Mucosa of gallbladder (tissue), 1 donor: Measurements from ENCODE around the gene MCEE. TPM values are rescaled to one million over a fixed set of nuclear protein-coding genes. Genes with fewer than 3 reads are reported as not detected.
A peak's percentile ranks its signal among the peaks of the same experiment; 100 is the strongest.
"Not testable (repeated sequence)": the region's sequence is repeated elsewhere in the genome, so short reads cannot be mapped to it uniquely, and the experiment has no call there.

Source experiments
- DNase-seq: peaks from one replicate; pipeline ENCODE4 v3.0.0-alpha.2; 2020; ENCODE audit warnings: low spot score
- total RNA-seq: library from RNA; stranded (reverse); gene quantifications from one replicate; pipeline ENCODE4 v1.2.1, GENCODE V29; 2021
- donor health status: DM: no; HTN: no; CAD: no.

Gene MCEE
- 15.8 TPM for total RNA-seq

DNA sequence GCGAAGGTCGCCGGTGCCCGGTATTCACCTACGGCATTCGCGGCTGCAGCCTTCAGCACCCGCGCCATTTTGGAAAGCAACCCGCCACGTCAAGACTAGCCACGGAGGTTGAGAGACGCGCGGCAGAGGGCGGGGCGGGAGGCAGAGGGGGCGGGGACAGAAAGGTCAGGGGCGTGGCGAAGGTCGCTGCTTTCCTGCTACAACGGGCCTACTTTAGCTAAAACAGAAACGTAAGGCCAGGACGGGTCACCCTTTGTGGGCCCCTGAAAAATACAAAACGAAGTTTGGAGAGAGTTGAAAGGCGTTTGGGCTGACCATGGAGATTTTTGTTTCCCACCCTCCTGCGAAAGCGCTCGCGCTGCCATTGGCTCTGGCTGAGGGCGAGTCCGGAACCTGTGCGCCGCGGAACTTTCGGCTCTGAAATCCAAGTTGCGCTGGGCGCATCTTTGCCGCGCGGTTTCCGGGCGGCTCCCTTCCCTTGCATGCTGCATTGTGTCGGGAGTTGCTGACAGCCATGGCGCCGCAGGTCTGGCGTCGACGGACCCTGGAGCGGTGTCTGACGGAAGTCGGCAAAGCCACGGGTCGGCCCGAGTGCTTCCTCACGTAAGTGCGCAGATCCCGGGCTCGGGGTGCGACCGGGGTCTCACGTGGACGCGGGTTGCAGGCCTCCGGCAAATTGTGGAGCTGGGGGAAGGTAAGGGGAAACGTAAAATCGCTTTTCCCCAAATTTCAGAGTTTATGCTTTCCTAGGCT, at the start of gene MCEE, which contains the start of gene MPHOSPH10:
TSS of gene MCEE (minus strand) at position 78 of the 753 bp plus-strand sequence. CDS start at position 68, 10 bp downstream.
TSS of gene MPHOSPH10 (plus strand) at position 483 of the 753 bp plus-strand sequence. CDS start at position 515, 32 bp downstream.
- DNase-seq, result peak; percentile 91

DNA sequence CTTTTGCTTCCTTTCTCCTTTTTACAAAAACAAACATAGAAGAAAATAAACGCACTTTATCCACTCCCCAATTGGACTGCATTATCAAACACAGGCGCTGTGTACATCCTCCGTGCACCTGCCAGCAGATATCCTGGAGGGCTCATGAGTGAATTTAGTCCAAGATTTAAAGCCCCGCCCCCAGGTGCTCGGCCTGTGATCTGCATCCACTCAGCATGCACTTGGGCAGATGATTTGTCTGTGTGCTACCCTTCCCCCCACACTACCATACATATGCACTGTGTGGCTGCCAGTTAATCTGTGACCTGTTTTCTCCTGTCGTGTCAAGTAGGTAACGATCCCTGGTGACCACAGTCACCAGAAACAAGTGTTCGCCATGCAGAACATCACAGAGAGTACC, 48.8 kb upstream of the MCEE start:
- not testable (repeated sequence) for DNase-seq

DNA sequence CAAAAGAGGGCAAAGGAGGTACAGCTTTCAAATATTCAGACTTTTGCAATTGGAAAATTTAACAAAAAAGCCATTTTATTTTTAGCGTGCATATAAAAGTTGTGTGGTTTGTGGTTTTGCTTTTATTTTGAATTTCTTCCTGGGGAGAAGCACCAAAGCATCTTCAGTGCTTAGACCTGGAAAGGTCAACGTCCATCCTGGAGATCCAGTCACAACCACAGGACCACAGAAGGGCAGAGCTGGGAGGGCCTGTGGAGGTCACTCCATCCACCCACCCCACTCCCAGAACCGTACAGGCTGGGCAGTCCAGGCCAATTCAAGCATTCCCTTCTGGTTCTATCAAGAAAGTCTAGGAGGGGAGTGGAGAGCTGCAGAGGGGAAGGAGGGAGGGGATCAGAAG, 44.2 kb upstream of the MCEE start:
- DNase-seq, result no peak

DNA sequence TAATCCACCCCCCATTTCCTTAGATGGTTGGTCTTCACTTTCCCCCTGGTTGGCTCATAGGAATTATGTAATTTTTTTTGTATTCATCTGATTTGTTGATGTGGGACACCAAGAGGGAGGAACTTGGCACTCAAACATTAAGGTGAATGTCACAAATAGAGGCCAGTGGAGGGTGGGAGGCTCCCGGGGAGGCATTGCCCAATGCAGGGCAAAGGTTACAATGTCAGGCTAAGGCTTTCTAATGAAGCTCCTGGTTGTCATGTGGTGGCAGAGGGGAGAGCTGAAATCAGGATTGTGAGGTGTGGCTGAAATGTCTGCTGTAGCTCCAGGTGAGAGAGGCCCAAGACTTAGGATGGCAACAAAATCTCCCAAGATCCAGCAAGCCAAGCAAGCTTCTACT, 43.1 kb upstream of the MCEE start:
- no peak for DNase-seq

DNA sequence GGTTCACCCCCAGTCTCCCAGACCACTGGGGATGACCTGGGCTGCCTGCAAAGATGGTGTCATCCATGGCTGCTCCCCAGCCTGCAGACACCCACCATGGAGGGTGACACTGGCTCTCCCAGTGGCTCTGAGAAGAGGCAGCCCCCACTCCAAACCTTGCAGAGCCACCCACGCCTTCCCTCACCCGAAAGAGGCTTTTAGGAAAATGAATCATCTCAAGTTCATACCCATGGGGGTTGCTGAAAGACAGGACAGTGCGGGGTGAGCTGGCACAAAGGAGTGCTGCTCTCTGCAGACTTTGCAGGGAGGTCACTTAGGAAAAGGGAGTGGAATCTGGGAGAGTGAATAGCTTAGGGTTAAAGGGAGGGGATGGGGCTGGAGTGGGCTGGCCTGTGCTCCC, 36.8 kb upstream of the MCEE start:
- no peak for DNase-seq

DNA sequence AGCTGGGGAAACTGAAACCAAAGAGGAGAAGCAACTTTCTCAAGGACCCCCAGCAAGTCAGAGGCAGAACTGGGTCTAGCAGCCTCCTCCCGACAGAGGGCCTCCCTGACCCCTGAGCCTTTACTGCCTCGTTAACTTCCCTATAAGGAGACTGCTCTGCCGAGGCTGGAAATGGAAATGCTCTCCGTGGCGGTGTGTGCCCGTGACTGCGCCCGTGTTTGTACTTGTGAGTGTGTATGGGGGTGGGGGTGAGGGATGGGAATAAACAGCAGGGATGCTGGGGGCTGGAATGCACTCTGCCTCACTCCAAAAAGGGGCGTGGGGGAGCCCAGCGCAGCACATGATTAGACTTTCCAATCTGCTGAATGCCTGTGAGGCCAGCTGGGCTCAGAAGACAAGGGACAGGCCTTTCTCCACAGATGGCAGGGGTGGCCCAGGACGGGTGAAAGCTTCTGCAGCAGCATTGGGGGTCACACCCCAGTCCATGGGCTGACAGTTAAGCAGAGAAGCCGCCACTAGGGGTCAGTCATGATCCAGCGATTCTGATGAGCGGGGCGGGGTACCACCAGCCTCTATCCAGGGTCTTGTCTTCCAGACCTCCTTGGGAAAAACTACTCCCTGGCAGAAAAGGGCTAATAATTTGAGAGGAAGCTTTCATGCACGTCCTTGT, 27.2 kb upstream of the MCEE start:
- peak; percentile 17 for DNase-seq

DNA sequence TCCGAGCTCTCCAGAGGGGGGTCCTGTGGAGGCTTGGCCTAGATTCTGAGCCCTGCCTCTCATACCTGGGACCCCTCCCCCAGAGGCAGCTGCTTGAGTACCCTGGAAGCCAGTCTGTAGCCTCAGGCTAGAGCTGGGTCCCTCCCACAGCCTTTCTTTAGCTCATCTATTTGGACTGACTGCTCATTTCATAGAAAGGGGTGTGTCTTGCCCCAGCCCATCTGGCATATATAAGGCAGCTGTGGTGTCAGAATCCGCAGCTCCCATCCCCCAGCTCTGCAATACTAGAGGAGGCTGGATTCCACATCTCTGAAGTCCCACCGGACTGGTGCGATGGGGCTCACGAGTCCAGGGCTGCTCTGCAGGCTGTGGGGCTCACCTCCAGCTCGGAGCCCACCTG, 26.5 kb upstream of the MCEE start:
- DNase-seq, result no peak

DNA sequence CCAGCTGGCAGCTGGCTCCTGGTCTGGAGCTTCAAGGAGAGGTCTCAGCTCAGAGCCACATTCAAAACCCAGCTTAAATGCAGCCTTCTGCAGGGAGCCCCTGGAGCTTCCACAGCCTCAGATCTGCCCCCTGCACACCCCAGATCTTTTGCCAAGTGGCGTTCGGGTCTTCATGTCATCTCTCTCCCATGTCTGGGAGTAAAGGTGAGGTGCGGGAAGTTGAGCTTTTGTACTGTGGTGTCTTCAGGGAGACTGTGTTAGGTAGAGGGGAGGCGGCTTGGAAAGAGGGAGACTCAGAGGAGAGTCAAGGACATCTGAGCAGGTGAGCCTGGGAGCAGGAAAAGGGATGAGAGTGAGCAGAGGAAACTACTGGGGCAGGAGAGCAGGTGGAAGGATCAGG, 25.8 kb upstream of the MCEE start:
- no peak for DNase-seq

DNA sequence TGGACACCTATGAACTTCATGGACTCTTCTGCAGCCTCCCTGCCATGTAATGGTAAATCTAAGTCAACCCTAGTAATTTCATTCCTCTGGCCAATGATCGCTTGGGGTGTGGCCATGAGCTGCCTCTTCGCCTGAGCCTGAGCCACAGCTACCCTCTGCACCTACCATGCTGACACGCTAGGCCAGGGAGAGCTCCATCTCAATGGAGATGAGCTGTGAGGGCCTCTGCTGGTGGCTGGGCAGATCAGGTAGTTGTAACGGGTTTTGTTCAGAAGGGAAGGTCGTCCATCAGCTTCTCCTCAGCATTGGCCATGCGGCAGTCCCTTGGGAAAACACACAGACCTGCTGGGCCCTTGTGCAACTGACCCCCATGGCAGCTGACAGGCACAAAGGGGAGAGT, 24.8 kb upstream of the MCEE start:
- no peak for DNase-seq

DNA sequence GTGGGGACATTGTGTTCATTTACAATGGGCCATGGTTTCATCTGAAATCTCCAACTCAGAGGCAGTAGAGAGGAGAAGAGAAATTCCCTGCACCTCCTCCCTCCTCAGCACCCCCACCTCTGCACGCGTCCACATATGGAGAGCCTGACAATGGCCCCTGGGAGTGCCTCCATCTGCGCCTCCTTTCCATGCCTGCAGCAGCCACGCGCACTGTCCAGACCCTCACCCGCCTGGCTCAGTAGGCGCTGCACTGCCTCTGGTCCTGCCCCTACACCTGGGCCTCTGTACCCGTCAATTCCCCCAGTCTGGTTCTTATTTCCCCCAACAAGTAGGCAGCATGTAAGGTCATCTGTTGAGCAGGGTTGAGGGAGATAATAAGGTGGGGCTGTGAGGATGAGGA, 24.2 kb upstream of the MCEE start:
- DNase-seq, result no peak

DNA sequence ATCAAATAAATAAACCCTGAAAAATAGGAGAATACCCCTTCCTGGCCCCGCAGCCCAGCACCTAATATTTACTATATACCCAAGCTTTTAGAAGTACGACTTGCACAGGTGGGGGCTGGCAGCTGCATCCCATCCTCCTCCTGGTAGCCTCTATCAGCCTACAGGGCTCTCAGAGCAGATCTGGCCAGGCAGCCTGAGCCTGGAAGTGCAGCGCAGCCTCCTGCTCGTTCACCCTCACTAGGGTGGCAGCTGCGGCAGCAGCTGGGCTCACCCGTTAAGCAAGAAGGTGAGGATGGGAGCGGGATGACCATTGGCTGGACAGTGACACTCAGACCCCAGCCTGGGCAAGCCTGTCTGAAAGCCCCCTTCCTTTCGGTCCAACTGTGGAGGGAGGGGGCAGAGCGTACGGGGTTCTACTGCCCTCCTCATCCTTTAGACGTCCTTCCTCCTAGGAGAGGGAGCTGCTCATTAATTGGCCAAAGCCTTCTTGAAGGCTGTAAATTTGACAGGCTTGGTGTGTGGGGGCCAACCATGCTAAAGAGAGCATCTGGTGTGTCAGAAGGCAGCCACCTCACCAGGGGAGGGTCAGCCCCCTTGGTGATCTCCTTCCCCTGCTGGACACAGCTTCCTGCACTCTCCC, 23.7 kb upstream of the MCEE start:
- no peak for DNase-seq

DNA sequence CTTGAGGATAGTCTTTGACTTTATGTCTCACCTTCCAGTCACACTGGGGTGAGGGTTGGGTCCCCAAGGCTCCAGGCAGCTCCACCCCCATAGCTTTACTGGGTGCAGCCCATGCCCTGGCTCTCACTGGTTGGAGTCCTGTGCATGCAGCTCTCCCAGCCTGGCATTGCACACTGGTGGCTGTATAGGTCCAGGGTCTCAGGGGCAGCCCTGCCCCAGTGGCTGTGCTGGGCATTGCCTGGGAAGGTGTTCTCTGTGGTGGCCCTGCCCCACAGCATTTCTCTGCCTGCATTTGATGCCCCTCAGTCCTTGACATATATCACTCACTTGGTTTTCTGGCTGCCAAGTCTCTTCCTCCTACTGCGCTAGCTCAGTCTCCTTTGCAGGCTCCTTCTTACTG, 21.6 kb upstream of the MCEE start:
- DNase-seq, result no peak

DNA sequence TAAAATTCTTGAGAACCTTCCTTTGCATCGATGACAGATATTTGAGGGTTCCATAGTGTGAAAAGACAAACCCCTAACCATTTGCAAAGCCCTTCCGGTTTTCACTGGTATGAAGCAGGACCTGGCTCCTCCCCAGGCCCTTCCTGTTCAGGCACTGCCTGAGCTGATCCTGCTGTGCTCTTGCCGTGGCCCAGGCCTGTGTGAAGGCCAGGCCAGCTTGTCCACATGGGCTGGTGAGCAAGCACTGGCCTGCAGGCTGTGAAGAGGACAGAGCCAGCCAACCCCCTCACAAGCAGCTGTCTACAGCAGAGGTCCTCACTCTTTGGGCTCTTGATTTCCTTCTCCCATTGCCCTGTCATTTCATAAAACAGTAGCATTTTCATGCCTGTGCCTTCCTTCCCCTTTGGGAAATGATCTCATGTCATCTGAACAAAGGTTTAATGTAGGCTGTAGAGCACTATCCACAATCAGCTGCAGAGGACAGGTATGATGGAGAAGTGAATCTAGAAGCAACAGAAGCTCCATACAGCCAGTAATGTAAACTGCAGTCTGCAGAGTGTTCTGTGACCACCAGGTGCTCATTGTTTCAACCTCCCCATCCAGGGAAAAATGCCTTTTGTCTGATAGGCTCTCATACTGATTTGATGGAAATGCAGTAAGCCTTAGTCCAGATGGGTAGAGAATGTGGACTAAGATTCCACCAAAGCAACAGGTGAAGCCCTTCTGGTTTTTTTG, 20.2 kb upstream of the MCEE start:
- DNase-seq, result no peak

DNA sequence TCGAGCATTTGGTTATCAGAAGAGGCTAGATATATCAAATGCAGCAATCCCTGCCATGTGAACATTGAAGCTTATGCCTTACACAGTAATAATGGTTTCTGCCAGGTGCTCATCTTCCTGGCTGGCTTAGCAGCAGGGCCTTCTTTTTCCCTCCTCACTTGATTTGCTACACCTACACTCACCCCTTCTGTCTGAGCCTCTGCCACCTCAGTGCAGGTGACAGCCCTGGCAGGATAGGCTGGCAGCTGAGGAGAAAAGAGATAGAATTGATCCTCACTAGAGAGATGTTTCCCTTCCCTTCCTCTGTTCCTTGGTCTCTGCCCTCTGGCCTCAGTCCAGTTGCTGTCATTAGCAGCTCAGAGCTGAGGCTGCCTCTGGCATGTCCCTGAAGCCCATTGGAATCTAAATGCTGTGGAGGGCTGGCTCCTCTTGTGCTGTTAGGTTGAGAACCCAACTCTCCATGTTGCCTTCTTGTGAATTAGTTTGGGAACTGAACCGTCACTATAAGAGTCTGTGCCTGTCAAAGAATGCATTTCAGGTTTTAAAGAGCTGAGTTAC, 18.6 kb upstream of the MCEE start:
- DNase-seq, result no peak

DNA sequence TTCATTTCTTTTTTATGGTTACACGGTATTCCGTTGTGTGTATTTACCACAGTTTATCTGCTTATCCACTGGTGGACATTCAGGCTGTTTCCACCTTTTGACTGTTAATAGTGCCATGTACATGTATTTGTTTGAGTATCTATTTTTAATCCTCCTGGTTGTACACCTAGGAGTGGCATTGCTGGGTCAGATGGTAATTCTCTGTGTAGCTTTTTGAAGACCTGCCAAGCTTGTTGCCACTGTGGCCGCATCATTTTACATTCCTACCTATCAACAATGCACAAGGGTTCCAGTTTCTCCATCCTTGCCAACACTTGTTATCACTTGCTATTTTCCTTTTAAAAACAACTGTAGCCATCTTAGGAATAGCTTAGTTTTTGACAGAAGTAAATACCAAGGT, 13.8 kb upstream of the MCEE start:
- no peak for DNase-seq

DNA sequence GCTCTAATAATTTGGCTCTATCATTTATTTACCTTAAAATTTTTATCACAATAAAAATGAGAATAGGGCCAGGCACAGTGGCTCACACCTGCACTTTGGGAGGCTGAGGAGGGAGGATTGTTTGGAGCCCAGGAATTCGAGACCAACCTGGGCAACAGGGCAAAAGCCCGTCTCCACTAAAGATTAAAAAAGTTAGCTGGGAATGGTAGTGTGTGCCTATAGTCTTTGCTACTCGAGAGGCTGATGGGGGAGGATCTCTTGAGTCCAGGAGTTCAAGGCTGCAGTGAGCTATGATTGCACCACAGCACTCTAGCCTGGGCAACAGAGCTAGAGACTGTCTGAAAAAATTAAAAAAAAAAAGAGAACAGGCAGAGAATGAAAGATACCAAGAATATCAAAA, 6.1 kb upstream of the MCEE start:
- DNase-seq, result no peak

DNA sequence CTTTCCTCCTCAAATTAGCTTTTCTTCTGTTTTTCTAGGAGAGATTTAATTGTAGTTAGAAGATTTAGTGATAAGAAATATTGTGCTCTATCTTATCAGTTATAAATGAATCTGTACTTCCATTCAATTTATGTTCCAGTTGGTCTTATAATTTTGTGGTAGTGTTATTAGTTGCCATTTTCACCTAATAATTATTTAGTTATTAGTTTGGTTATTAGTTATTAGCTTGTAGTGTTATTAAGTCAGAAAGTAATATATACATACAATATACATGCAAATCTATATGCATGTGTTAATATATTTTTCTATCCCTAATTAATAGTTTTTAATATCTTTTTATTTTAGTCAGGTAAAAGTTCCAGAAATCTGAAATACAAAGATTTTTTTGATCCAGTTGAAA, 3.6 kb upstream of the MCEE start:
- no peak for DNase-seq

DNA sequence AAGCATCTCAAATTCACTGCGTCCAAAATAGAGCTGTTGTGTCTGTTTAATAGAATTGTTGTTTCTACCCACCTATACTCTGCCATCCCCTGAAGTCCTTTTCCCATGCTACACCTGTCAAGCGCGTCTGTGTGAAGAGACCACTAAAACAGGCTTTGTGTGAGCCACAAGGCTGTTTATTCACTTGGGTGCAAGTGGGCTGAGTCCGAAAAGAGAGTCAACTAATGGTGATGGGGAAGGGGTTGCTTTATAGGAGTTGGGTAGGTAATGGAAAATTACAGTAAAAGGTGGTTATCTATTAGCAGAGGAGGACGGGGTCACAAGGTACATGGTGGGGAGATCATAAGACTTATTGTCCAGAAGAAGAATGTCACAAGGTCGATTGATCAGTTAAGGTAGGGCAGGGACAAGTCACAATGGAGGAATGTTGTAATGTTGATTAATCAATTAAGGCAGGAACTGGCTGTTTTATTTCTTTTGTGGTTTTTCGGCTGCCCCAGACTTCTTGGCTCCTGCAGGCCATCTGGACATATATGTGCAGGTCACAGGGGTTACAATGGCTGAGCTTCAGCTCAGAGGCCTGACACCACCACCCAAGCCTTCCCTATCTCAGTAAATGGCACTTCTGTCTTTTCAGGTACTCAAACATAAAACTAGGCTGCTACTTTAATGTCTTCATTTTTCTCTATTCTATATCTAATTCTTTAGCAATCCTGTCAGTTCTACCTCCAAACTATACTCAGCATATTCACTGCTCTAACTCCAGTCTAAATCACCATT, 1.5 kb upstream of the MCEE start:
- not testable (repeated sequence) for DNase-seq

DNA sequence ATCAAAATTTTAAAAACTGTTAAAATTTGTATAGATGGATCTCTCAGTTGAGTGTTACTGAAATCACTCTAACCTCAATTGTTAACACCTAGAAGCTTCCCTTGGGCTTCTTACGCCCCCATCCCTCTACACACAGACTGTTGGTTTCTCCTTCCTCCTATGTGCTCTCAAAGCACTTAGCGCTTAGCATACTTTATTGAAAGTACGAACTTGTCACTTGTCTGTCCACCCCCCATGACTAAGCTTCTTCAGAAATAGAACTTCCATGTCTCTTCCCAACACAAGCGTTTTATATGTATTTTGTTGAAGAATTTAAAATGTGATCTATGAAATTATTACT, 846 bp upstream of the MCEE start:
- DNase-seq, result no peak

DNA sequence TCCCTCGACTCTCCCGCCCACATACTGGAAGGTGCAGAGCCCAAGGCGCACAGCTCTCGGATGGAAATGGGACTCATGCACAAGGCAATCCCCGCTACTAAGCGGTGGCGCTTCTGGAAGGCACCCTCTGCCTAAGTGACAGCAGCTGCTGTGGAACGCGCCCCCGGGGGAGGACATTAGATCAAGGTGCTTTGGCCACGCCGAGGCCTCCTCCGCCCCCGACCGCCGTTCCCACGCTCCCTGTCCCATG, 202 bp downstream of the MCEE start:
- no peak for DNase-seq

DNA sequence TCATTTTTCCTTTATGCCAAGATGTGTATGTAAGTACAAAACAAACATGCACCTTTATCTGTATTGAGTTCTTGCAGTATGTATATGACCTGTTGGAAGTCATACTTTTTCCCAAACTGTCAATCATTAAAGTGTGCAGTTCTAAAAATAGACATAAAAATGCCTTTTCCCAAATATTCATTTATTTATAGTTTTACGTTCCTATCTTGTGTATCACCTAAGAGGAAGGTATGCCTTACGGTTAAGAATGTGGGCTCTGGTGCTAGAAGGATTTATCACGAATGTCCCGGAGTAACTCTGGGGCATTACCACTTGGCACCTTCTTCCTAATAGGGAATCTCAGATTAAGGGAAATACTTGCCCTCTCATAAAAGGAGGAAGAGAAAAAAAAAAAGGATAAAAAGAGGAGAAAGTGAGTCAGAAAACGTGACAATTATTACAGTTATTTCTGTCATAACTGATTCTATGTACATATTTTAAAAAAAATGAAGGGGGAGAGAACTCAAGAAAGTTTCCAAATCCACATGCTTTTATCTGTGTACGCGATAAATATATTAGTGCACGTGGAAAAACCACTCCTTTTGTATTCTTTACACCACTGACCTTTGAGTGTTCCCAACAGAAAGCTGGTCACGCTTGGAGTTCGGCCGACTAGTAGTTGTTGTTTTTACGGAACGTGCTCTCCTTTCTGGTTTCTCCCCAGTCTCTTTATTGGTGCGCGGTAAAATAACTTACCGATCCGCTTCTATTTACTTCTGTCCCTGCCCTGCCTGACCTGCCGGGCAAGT, 721 bp downstream of the MCEE start:
- no peak for DNase-seq
